ENCODE measurements around the gene OR51B2.

OR51B2 gene

GRCh38 chr11:5284637-5285036 lies 39.5 kb downstream of the OR51B2 start:
- FAIRE-seq (no peak), DNase-seq (ENCODE audit: insufficient read length, low spot score) (no peak)

- no peak for DNase-seq (ENCODE audit: insufficient read length, low spot score)
- no peak for FAIRE-seq
These were observed 40.2 kb downstream of the OR51B2 start for GRCh38 chr11:5283882-5284281.

GRCh38 chr11:5283086-5283485 lies 41.0 kb downstream of the OR51B2 start:
- FAIRE-seq (no peak), DNase-seq (ENCODE audit: insufficient read length, low spot score) (no peak)

- FAIRE-seq, result no peak
- no peak for DNase-seq (ENCODE audit: insufficient read length, low spot score)
These were observed 41.5 kb downstream of the OR51B2 start for GRCh38 chr11:5282628-5283027.

- DNase-seq (ENCODE audit: insufficient read length, low spot score) (no peak), FAIRE-seq (no peak)
These were observed 42.5 kb downstream of the OR51B2 start for GRCh38 chr11:5281596-5281995.

- peak; percentile 20 for DNase-seq (ENCODE audit: insufficient read length, low spot score)
- peak; percentile 80 for FAIRE-seq
These were observed 43.5 kb downstream of the OR51B2 start for GRCh38 chr11:5280582-5281102.

- FAIRE-seq, result no peak
These were observed 44.5 kb downstream of the OR51B2 start for GRCh38 chr11:5279471-5280090.

GRCh38 chr11:5277807-5278382 lies 46.2 kb downstream of the OR51B2 start:
- DNase-seq (ENCODE audit: insufficient read length, low spot score), result no peak
- FAIRE-seq, result no peak

More at GRCh38 chr11:5279471-5280090, 44.5 kb downstream of the OR51B2 start:
- DNase-seq (ENCODE audit: insufficient read length, low spot score), result no peak

- FAIRE-seq, result no peak
- no peak for DNase-seq (ENCODE audit: insufficient read length, low spot score)
These were observed 47.4 kb downstream of the OR51B2 start for GRCh38 chr11:5276697-5277096.

GRCh38 chr11:5275369-5276110 lies 48.6 kb downstream of the OR51B2 start:
- no peak for FAIRE-seq
- no peak for DNase-seq (ENCODE audit: insufficient read length, low spot score)

GRCh38 chr11:5274395-5274794 lies 49.7 kb downstream of the OR51B2 start:
- FAIRE-seq (no peak), DNase-seq (ENCODE audit: insufficient read length, low spot score) (no peak)
